Activated T-helper 1 cell treated with anti-CD3 and anti-CD28 coated beads, Interleukin-12 subunit alpha, Interleukin-12 subunit beta, Interleukin-2, Interleukin-4 antibody, amounts not matched to agents 30 ng/mL and 10 ng/mL and 1 ng/mL, durations not matched to agents 14 hours and 24 hours and 36 hours (primary cell): ENCODE results near the gene C1QTNF8. TPM values are rescaled to one million over a fixed set of nuclear protein-coding genes. Genes with fewer than 3 reads are reported as not detected.

Experiments
- DNase-seq: peaks from one replicate; pipeline ENCODE4 v3.0.0; 2021; ENCODE audit warnings: low spot score
- H3K27ac Mint-ChIP-seq: one replicate; pipeline ENCODE4 v1.8.0; 2021; ENCODE audit warnings: mild to moderate bottlenecking, mixed read lengths
- H3K27me3 Mint-ChIP-seq: one replicate; pipeline ENCODE4 v1.8.0; 2022; ENCODE audit warnings: mild to moderate bottlenecking, moderate library complexity, mixed read lengths; ENCODE audit not compliant: insufficient read depth
- H3K36me3 Mint-ChIP-seq: one replicate; pipeline ENCODE4 v1.8.0; 2021; ENCODE audit warnings: low read depth, mixed read lengths
- H3K4me1 Mint-ChIP-seq: one replicate; pipeline ENCODE4 v1.8.0; 2021; ENCODE audit warnings: low read depth, mixed read lengths
- H3K4me3 Mint-ChIP-seq: one replicate; pipeline ENCODE4 v1.8.0; 2021; ENCODE audit warnings: mild to moderate bottlenecking, moderate library complexity, mixed read lengths
- H3K9me3 Mint-ChIP-seq: one replicate; pipeline ENCODE4 v1.8.0; 2021; ENCODE audit warnings: mixed read lengths
- intact Hi-C: fragments of 100-400 bp; cut with micrococcal nuclease; formaldehyde crosslinking; loops from one replicate; pipeline ENCODE4 v1.15.1; 2024
- total RNA-seq: library from RNA; stranded (reverse); gene quantifications from 2 replicates; pipeline ENCODE4 v1.2.3, GENCODE V29; 2022

Gene C1QTNF8
- total RNA-seq, 1 donor from 2014 or later, result not detected

DNA sequence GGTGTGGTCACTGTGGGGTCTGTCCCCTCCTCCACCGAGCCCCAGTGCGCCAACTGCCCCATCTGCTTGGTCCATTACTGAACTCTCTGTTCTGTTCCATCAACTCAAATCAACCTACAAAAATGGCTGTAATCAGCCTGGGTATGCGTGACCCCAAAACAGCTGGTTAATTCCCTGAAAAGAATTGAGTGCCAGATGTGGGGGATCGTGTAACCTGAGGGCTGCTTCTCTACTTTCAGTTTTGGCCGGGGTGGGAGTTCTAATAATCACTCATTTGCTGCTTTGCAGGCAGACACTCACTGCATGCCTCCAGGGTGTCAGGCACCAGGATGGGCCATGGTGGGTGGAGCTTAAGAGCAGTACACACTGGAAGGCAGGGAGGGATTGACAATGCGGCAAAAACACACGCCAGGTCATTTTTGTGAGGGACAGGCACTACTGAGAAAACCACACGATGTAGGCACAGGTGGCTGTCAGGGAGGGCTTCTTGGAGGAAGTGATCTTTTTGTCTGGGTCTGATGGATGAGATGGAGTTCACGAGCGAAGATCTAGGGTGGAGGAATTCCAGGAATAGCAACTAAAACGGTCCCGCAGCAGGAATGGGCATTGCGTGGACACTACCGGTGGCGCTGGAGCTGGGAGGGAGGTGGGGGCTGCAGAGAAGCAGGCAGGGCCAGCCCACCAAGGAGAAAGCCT is 53.8 kb downstream of the C1QTNF8 start:
- Mint-ChIP-seq H3K4me1 (no peaks in the 10 kb centered on the region), H3K27ac (no peak overlapping the region), H3K4me3 (no peak overlapping the region), H3K9me3 (no peaks in the 10 kb centered on the region), H3K36me3 (no peaks in the 10 kb centered on the region), H3K27me3 (no peaks in the 10 kb centered on the region)
- no peak for DNase-seq
- intact Hi-C loops, result no loop called here

- no peak overlapping the region for H3K4me3 Mint-ChIP-seq
Measured at GRCh38 chr16:1040346-1040745, 55.7 kb downstream of the C1QTNF8 start.

GRCh38 chr16:1039762-1040161 is 56.3 kb downstream of the C1QTNF8 start:
- H3K4me3 Mint-ChIP-seq, result no peak overlapping the region
- DNase-seq, result no peak
- no peaks in the 10 kb centered on the region for H3K9me3 Mint-ChIP-seq
- H3K4me1 Mint-ChIP-seq, result no peaks in the 10 kb centered on the region
- H3K27ac Mint-ChIP-seq, result no peak overlapping the region
- intact Hi-C loops, result no loop called here
- H3K36me3 Mint-ChIP-seq, result no peaks in the 10 kb centered on the region
- H3K27me3 Mint-ChIP-seq, result no peaks in the 10 kb centered on the region

More at GRCh38 chr16:1040346-1040745, 55.7 kb downstream of the C1QTNF8 start:
- intact Hi-C loops, result no loop called here
- no peaks in the 10 kb centered on the region for H3K36me3 Mint-ChIP-seq
- H3K9me3 Mint-ChIP-seq, result no peaks in the 10 kb centered on the region
- no peak overlapping the region for H3K27ac Mint-ChIP-seq
- H3K4me1 Mint-ChIP-seq, result no peaks in the 10 kb centered on the region
- DNase-seq, result no peak
- no peaks in the 10 kb centered on the region for H3K27me3 Mint-ChIP-seq

GRCh38 chr16:1038932-1039331 is 57.1 kb downstream of the C1QTNF8 start:
- Mint-ChIP-seq H3K27me3 (no peaks in the 10 kb centered on the region), H3K4me3 (no peak overlapping the region), H3K4me1 (no peaks in the 10 kb centered on the region), H3K9me3 (no peaks in the 10 kb centered on the region), H3K27ac (no peak overlapping the region), H3K36me3 (no peaks in the 10 kb centered on the region)
- intact Hi-C loops, result no loop called here
- DNase-seq, result no peak

Other genes starting within 250 kb of the C1QTNF8 start
- 6.8 and 10.4 TPM in 2 replicates for gene LMF1, start 125.3 kb downstream of the C1QTNF8 start, total RNA-seq
- 0.47 and 0.61 TPM in 2 replicates for gene SOX8, start 114.5 kb downstream of the C1QTNF8 start, total RNA-seq
- not detected in 2 replicates for gene SSTR5, start 23.5 kb downstream of the C1QTNF8 start, total RNA-seq
- 0.12 and 0.18 TPM in 2 replicates for gene CACNA1H, start 56.9 kb upstream of the C1QTNF8 start, total RNA-seq
- not detected in 2 replicates for gene TPSG1, start 129.0 kb upstream of the C1QTNF8 start, total RNA-seq
- not detected in 2 replicates for gene TPSB2, start 133.9 kb upstream of the C1QTNF8 start, total RNA-seq
- gene TPSAB1, start 144.5 kb upstream of the C1QTNF8 start, total RNA-seq, result not detected in 2 replicates
- gene TPSD1, start 159.8 kb upstream of the C1QTNF8 start, total RNA-seq, result not detected in 2 replicates
- gene UBE2I, start 213.4 kb upstream of the C1QTNF8 start, total RNA-seq, result 257 TPM in 2 replicates
- 0.07 and 0.18 TPM in 2 replicates for gene BAIAP3, start 237.4 kb upstream of the C1QTNF8 start, total RNA-seq